Heart left ventricle (tissue), 16 donors: ENCODE data around the gene KCNJ9. TPM values are rescaled to one million over a fixed set of nuclear protein-coding genes. Genes with fewer than 3 reads are reported as not detected.

Experiments
- ATAC-seq, 4 donors: fragments of 200-7000 bp; cut with Tn5 transposase; one replicate each; pipeline ENCODE4 v1.9.1; 2020 to 2022; ENCODE audit warnings: moderate library complexity in 4 of 4, mild to moderate bottlenecking in 3 of 4, moderate number of reproducible peaks in 1 of 4
- DNase-seq, 5 donors: peaks; one replicate each; pipeline ENCODE4 v3.0.0-alpha.2; 2020
- H3K27ac ChIP-seq, 12 donors: fragments of 200-600 bp; sonication (generic) in 4 of 12; one replicate each; pipeline versions ENCODE4 v1.5.0 to v1.8.0; 2016 to 2022; ENCODE audit warnings: mild to moderate bottlenecking in 2 of 12
- H3K27me3 ChIP-seq, 9 donors: fragments of 200-600 bp; sonication (generic) in 2 of 9; one replicate each; pipeline versions ENCODE4 v1.5.1 to v1.8.0; 2016 to 2022; ENCODE audit warnings: mild to moderate bottlenecking in 3 of 9
- H3K36me3 ChIP-seq, 9 donors: fragments of 200-600 bp; sonication (generic) in 2 of 9; one replicate each; pipeline versions ENCODE4 v1.5.0 to v1.8.0; 2018 to 2022; ENCODE audit warnings: mild to moderate bottlenecking in 2 of 9
- H3K4me1 ChIP-seq, 12 donors: fragments of 200-600 bp; sonication (generic) in 4 of 12; one replicate each; pipeline versions ENCODE4 v1.5.0 to v1.8.0; 2016 to 2022; ENCODE audit warnings: mild to moderate bottlenecking in 3 of 12
- H3K4me3 ChIP-seq, 12 donors: fragments of 200-600 bp; sonication (generic) in 4 of 12; one replicate each; pipeline versions ENCODE4 v1.5.0 to v1.8.0; 2017 to 2022; ENCODE audit warnings: mild to moderate bottlenecking in 9 of 12, moderate library complexity in 4 of 12
- H3K9me3 ChIP-seq, 12 donors: fragments of 200-600 bp; sonication (generic) in 4 of 12; one replicate each; pipeline versions ENCODE4 v1.5.0 to v1.8.0; 2016 to 2022; ENCODE audit warnings: mild to moderate bottlenecking in 1 of 12
- CTCF ChIP-seq, 12 donors: fragments of 200-600 bp; sonication (generic) in 4 of 12; IDR thresholded peaks; one replicate each; pipeline versions ENCODE4 v1.5.0 to v1.8.0; 2018 to 2022; ENCODE audit warnings: antibody characterized with exemption in 12 of 12, mild to moderate bottlenecking in 5 of 12
- POLR2A ChIP-seq, 2 donors: fragments of 450-650 bp; IDR thresholded peaks; one replicate each; pipeline ENCODE4 v1.6.1; 2017; ENCODE audit warnings: antibody characterized with exemption in 2 of 2, mild to moderate bottlenecking in 2 of 2, moderate library complexity in 2 of 2
- WGBS, 4 donors: extraction: QIAGEN DNeasy Blood & Tissue Kit in 2 of 4; methylation state at CpG; one replicate each; pipeline versions ENCODE4 v1.1.5 to v1.1.7; 2013 to 2018; 5-methylcytosine and 5-hydroxymethylcytosine counted together
- intact Hi-C, 10 donors: fragments of 100-400 bp; cut with DNase I; formaldehyde crosslinking; loops; one replicate each; pipeline versions ENCODE4 v1.11.1 to v1.14.2; 2022
- polyA plus RNA-seq, 2 donors: library from polyadenylated mRNA; stranded (reverse); fragments of 200-250 nt; gene quantifications; one replicate each; pipeline ENCODE4 v1.2.3, GENCODE V29; 2013
- total RNA-seq, 9 donors: library from RNA; depleted of rRNA in 2 of 9; stranded (reverse); fragments of >200 nt in 2 of 9; fragmentation: NEBNext Ultra II Directional in 3 of 9; extraction: Animal tissue kit (Norgen Biotek cat#: 25700) in 3 of 9; gene quantifications; one replicate each; pipeline versions ENCODE4 v1.1.0 to v1.2.4, GENCODE V29; 2016 to 2023
- donor health status: ischemic (EF 13 %, LVEDD 7.1; RV severe dilation, severe dysfunction).
- donor health status: healthy with polysubstance abuse.
- donor health status: DM: no; HTN: yes; CAD: no.
- donor health status: DM: no; HTN: no; CAD: no.
- donor health status: ischemic (EF 25% LVEDD 6.9; RV normal size, moderate dysfunction).
- donor health status: ischemic (EF 25% LVEDD 5.7; RV mildly dilated, moderate dysfunction).
- donor health status: healthy.
- donor health status: DM: yes; HTN: yes; CAD: no.
- donor health status: ischemic (EF 35%, LVEDD 5.7; RV mildly dilated, moderate dysfunction).
- donor health status: nonischemic (EF 11% LVEDD 7.7; RV severe dilation, severe dysfunction).
- donor health status: DM: yes; HTN: yes; CAD: no.
- donor health status: PGD.
- donor health status: ischemic (EF 29% LVEDD 5.4; RV normal size, mild dysfunction).
- donor health status: nonischemic (EF 23%, LVEDD 6.1; RV moderate dilation, normal function).

Gene KCNJ9
- total and polyA plus RNA-seq, 11 donors = 0.06 to 0.29 (median 0.08) TPM; not detected in 8

GRCh38 chr1:160136926-160137200, 55.5 kb downstream of the KCNJ9 start:
- WGBS, 4 donors = 95 to 98% (median 97%) methylated on average over 5 of the region's 5 CpGs
- Histone ChIP-seq H3K4me1 (peaks cover 0 to 26% (median 6%) of the 10 kb centered on the region in 12 donors), H3K27me3 (no peaks in the 10 kb centered on the region), H3K9me3 (no peaks in the 10 kb centered on the region), H3K4me3 (no peak overlapping the region), H3K27ac (peak overlapping the region in 8 of 12 donors; percentile 33 to 76 (median 62)), H3K36me3 (peaks cover 0 to 88% (median 55%) of the 10 kb centered on the region in 9 donors)
- DNase-seq (no peak), ATAC-seq (no peak)
- TF ChIP-seq CTCF (IDR thresholded peaks at IDR 0.05) (no peak), POLR2A (IDR thresholded peaks at IDR 0.05) (no peak)
- intact Hi-C loops = no loop called here

GRCh38 chr1:160137216-160137862, 56.0 kb downstream of the KCNJ9 start:
- Histone ChIP-seq H3K9me3 (no peaks in the 10 kb centered on the region), H3K4me3 (no peak overlapping the region), H3K27me3 (no peaks in the 10 kb centered on the region), H3K27ac (peak overlapping the region in 8 of 12 donors; percentile 33 to 76 (median 62)), H3K36me3 (peaks cover 0 to 93% (median 55%) of the 10 kb centered on the region in 9 donors), H3K4me1 (peaks cover 0 to 23% (median 5%) of the 10 kb centered on the region in 12 donors)
- 81 to 89% (median 86%) methylated on average over 8 of the region's 8 CpGs for WGBS, 4 donors
- ATAC-seq (peak in 3 of 4 donors; percentile 55 to 62 (median 56)), DNase-seq (no peak)
- no peak for TF ChIP-seq CTCF (IDR thresholded peaks at IDR 0.05)
- no peak for TF ChIP-seq POLR2A (IDR thresholded peaks at IDR 0.05)
- intact Hi-C loops = no loop called here

GRCh38 chr1:160139840-160140239, 58.5 kb downstream of the KCNJ9 start:
- 86 to 92% (median 91%) methylated on average over 8 of the region's 8 CpGs for WGBS, 4 donors
- no peak for ATAC-seq
- no peak for DNase-seq
- intact Hi-C loops = no loop called here
- Histone ChIP-seq H3K27me3 (no peaks in the 10 kb centered on the region), H3K36me3 (peaks cover 0 to 81% (median 44%) of the 10 kb centered on the region in 9 donors), H3K9me3 (no peaks in the 10 kb centered on the region), H3K4me1 (peaks cover 0 to 15% (median 3%) of the 10 kb centered on the region in 12 donors), H3K27ac (no peak overlapping the region), H3K4me3 (no peak overlapping the region)
- TF ChIP-seq POLR2A (IDR thresholded peaks at IDR 0.05) (no peak), CTCF (IDR thresholded peaks at IDR 0.05) (no peak)

Other genes with a start within 250 kb of the KCNJ9 start
- gene VSIG8, start 218.9 kb upstream of the KCNJ9 start, total RNA-seq = not detected
- under 1 TPM in 1 of 2 donors, not detected in 1; 0.27 TPM for gene VSIG8, start 218.9 kb upstream of the KCNJ9 start, polyA plus RNA-seq
- 1 to 10 TPM in 1 of 9 donors, under 1 TPM in 6, not detected in 2; 0.31 to 1.8 (median 0.62) TPM for gene CFAP45, start 181.4 kb upstream of the KCNJ9 start, total RNA-seq
- 1 to 10 TPM in 1 of 2 donors, under 1 TPM in 1; 0.29 to 1.3 TPM for gene CFAP45, start 181.4 kb upstream of the KCNJ9 start, polyA plus RNA-seq
- gene TAGLN2, start 156.0 kb upstream of the KCNJ9 start, total RNA-seq = 100 to 1,000 TPM in 5 of 9 donors, 10 to 100 TPM in 4; 84.3 to 246 (median 131) TPM
- gene TAGLN2, start 156.0 kb upstream of the KCNJ9 start, polyA plus RNA-seq = 100 to 1,000 TPM; 113 to 226 TPM
- 1 to 10 TPM in 1 of 9 donors, under 1 TPM in 3, not detected in 5; 0.10 to 4.8 (median 0.12) TPM for gene IGSF9, start 135.9 kb upstream of the KCNJ9 start, total RNA-seq
- gene IGSF9, start 135.9 kb upstream of the KCNJ9 start, polyA plus RNA-seq = under 1 TPM in 1 of 2 donors, not detected in 1; 0.06 TPM
- under 1 TPM in 1 of 9 donors, not detected in 8; 0.88 TPM for gene SLAMF9, start 127.3 kb upstream of the KCNJ9 start, total RNA-seq
- under 1 TPM in 1 of 2 donors, not detected in 1; 0.24 TPM for gene SLAMF9, start 127.3 kb upstream of the KCNJ9 start, polyA plus RNA-seq
- gene PIGM, start 49.5 kb upstream of the KCNJ9 start, total RNA-seq = 1 to 10 TPM; 1.7 to 4.1 (median 2.5) TPM
- 1 to 10 TPM; 1.6 to 2.1 TPM for gene PIGM, start 49.5 kb upstream of the KCNJ9 start, polyA plus RNA-seq
- 1 to 10 TPM in 1 of 9 donors, under 1 TPM in 1, not detected in 7; 0.48 to 1.1 TPM for gene KCNJ10, start 11.4 kb upstream of the KCNJ9 start, total RNA-seq
- under 1 TPM in 1 of 2 donors, not detected in 1; 0.08 TPM for gene KCNJ10, start 11.4 kb upstream of the KCNJ9 start, polyA plus RNA-seq
- gene IGSF8, start 17.1 kb downstream of the KCNJ9 start, total RNA-seq = 10 to 100 TPM; 23.1 to 49.3 (median 24.8) TPM
- gene IGSF8, start 17.1 kb downstream of the KCNJ9 start, polyA plus RNA-seq = 10 to 100 TPM; 15.0 to 30.3 TPM
- gene ATP1A2, start 34.2 kb downstream of the KCNJ9 start, total RNA-seq = 100 to 1,000 TPM; 115 to 393 (median 280) TPM
- 10 to 100 TPM; 29.5 to 79.3 TPM for gene ATP1A2, start 34.2 kb downstream of the KCNJ9 start, polyA plus RNA-seq
- gene ATP1A4, start 70.1 kb downstream of the KCNJ9 start, total RNA-seq = 1 to 10 TPM in 1 of 9 donors, under 1 TPM in 3, not detected in 5; 0.09 to 1.3 (median 0.29) TPM
- gene ATP1A4, start 70.1 kb downstream of the KCNJ9 start, polyA plus RNA-seq = under 1 TPM in 1 of 2 donors, not detected in 1; 0.12 TPM
- gene CASQ1, start 109.0 kb downstream of the KCNJ9 start, total RNA-seq = 100 to 1,000 TPM in 1 of 9 donors, 10 to 100 TPM in 8; 23.6 to 129 (median 45.9) TPM
- 10 to 100 TPM; 35.4 to 55.9 TPM for gene CASQ1, start 109.0 kb downstream of the KCNJ9 start, polyA plus RNA-seq
- gene PEA15, start 123.8 kb downstream of the KCNJ9 start, total RNA-seq = 100 to 1,000 TPM; 134 to 581 (median 290) TPM
- gene PEA15, start 123.8 kb downstream of the KCNJ9 start, polyA plus RNA-seq = 1,000 to 10,000 TPM in 1 of 2 donors, 100 to 1,000 TPM in 1; 250 to 1,078 TPM
- gene DCAF8, start 181.0 kb downstream of the KCNJ9 start, total RNA-seq = 100 to 1,000 TPM; 111 to 161 (median 131) TPM
- 10 to 100 TPM; 78.4 to 96.9 TPM for gene DCAF8, start 181.0 kb downstream of the KCNJ9 start, polyA plus RNA-seq
- gene PEX19, start 203.6 kb downstream of the KCNJ9 start, total RNA-seq = 100 to 1,000 TPM in 1 of 9 donors, 10 to 100 TPM in 8; 65.0 to 105 (median 85.7) TPM
- 10 to 100 TPM; 22.5 to 44.8 TPM for gene PEX19, start 203.6 kb downstream of the KCNJ9 start, polyA plus RNA-seq